OCI-LY3 (cell line): ENCODE data around the gene TMOD2.

ENCODE experiments used
- H2AFZ ChIP-seq: fragments of 200-600, 300-600 bp; shearing (Covaris generic); 2 replicates; pipeline ENCODE4 v1.6.0; 2014; ENCODE audit warnings: antibody characterized with exemption, low read depth, low read length
- H3K27ac ChIP-seq: fragments of 200-600, 300-600 bp; sonication (generic); 2 replicates; pipeline ENCODE4 v1.5.1; 2014; ENCODE audit warnings: mild to moderate bottlenecking, low read length, moderate library complexity, mixed read lengths
- H3K27me3 ChIP-seq: fragments of 200-600, 300-600 bp; sonication (generic); 2 replicates; pipeline ENCODE4 v1.6.1; 2014; ENCODE audit warnings: low read depth, low read length, mixed read lengths
- H3K36me3 ChIP-seq: fragments of 200-600, 300-600 bp; sonication (generic); replicated peaks from 2 replicates; pipeline ENCODE3; 2014; ENCODE audit warnings: low read depth, low read length, mixed read lengths
- H3K4me1 ChIP-seq: fragments of 300-600, 200-600 bp; sonication (generic); 2 replicates; pipeline ENCODE4 v1.6.1; 2014; ENCODE audit warnings: low read length, mixed read lengths
- H3K4me2 ChIP-seq: fragments of 200-600, 300-600 bp; sonication (generic); 2 replicates; pipeline ENCODE4 v1.6.1; 2014; ENCODE audit warnings: low read length, mixed read lengths
- H3K4me3 ChIP-seq: fragments of 300-600, 200-600 bp; sonication (generic); 2 replicates; pipeline ENCODE4 v1.5.1; 2014; ENCODE audit warnings: antibody characterized with exemption, mild to moderate bottlenecking, low read length, moderate library complexity
- H3K79me2 ChIP-seq: fragments of 300-600, 200-600 bp; shearing (Covaris generic); 2 replicates; pipeline ENCODE4 v1.6.1; 2014; ENCODE audit warnings: mild to moderate bottlenecking, low read length, mixed read lengths
- H3K9ac ChIP-seq: fragments of 300-600, 200-600 bp; shearing (Covaris generic); 2 replicates; pipeline ENCODE4 v1.6.0; 2014; ENCODE audit warnings: mild to moderate bottlenecking, low read length, moderate library complexity
- H3K9me3 ChIP-seq: fragments of 200-600, 300-600 bp; shearing (Covaris generic); 2 replicates; pipeline ENCODE4 v1.6.1; 2014; ENCODE audit warnings: low read length, mixed read lengths; ENCODE audit not compliant: insufficient read depth
- H4K20me1 ChIP-seq: fragments of 200-600, 300-600 bp; sonication (generic); 2 replicates; pipeline ENCODE4 v1.6.1; 2016; ENCODE audit warnings: low read length, mixed read lengths; ENCODE audit not compliant: insufficient read depth
- EZH2phosphoT487 ChIP-seq: fragments of 200-600 bp; shearing (Covaris generic); IDR thresholded peaks from 2 replicates; pipeline ENCODE4 v1.6.1; 2018; ENCODE audit warnings: antibody characterized with exemption, mixed run types, low read depth
- TF ChIP-seq, protein P1 (sequence below): fragments of 200-600, 300-600 bp; sonication (generic); IDR thresholded peaks from 2 replicates; pipeline ENCODE4 v1.5.1; 2014; ENCODE audit warnings: antibody characterized with exemption, low read length, low read depth

Gene TMOD2

DNA sequence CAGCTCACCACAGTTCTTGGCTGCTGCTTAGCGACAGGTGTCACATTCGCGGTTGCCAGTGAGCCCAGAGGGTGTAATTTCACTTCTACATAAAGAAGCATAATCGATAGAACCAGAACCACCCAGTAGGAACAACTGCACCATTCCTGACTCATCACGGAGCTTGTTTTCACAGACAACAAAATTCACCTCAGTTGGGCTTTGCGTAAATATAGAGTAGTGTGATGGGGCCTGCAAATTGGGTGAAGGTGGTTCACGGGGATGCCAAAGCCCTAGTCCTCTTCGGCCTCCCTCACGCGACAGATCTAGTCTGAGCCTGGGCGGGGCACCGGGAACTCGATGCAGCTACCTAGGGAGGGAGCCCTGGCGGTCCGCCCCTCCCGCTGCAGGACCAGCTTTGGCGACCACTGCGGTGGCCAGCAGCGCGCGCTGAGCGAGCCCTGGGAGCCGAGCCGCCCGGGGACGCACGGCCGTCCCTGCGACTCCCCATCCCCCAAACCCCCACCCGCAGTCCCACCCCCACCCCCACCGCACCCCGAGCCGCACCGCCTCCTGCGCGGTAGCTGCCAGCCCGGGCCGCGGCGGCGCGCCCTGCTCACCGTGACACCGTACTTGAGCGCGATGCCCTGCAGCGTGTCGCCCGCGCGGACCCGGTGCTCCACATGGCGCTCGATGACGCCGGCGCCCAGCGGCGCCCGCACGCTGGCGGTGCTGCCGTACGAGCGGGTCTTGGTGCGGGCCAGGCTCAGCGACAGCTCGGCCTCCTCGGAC is 14.5 kb upstream of the TMOD2 start:
- Histone ChIP-seq H3K9me3 (no peaks in the 10 kb centered on the region), H3K4me1 (peaks cover 50% of the 10 kb centered on the region), H3K36me3 (peaks cover 8% of the 10 kb centered on the region), H3K27ac (peak overlapping the region; percentile 94), H3K4me2 (peak overlapping the region; percentile 91), H4K20me1 (peaks cover 14% of the 10 kb centered on the region; the same call in 1 of the 2 replicates), H3K27me3 (no peaks in the 10 kb centered on the region), H3K9ac (peak overlapping the region; percentile 74), H3K4me3 (peak overlapping the region; percentile 75), H2AFZ (no peak overlapping the region), H3K79me2 (peaks cover 63% of the 10 kb centered on the region)
- TF ChIP-seq, protein P1, sequence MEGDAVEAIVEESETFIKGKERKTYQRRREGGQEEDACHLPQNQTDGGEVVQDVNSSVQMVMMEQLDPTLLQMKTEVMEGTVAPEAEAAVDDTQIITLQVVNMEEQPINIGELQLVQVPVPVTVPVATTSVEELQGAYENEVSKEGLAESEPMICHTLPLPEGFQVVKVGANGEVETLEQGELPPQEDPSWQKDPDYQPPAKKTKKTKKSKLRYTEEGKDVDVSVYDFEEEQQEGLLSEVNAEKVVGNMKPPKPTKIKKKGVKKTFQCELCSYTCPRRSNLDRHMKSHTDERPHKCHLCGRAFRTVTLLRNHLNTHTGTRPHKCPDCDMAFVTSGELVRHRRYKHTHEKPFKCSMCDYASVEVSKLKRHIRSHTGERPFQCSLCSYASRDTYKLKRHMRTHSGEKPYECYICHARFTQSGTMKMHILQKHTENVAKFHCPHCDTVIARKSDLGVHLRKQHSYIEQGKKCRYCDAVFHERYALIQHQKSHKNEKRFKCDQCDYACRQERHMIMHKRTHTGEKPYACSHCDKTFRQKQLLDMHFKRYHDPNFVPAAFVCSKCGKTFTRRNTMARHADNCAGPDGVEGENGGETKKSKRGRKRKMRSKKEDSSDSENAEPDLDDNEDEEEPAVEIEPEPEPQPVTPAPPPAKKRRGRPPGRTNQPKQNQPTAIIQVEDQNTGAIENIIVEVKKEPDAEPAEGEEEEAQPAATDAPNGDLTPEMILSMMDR, result no peak
- TF ChIP-seq EZH2phosphoT487, result no peak

DNA sequence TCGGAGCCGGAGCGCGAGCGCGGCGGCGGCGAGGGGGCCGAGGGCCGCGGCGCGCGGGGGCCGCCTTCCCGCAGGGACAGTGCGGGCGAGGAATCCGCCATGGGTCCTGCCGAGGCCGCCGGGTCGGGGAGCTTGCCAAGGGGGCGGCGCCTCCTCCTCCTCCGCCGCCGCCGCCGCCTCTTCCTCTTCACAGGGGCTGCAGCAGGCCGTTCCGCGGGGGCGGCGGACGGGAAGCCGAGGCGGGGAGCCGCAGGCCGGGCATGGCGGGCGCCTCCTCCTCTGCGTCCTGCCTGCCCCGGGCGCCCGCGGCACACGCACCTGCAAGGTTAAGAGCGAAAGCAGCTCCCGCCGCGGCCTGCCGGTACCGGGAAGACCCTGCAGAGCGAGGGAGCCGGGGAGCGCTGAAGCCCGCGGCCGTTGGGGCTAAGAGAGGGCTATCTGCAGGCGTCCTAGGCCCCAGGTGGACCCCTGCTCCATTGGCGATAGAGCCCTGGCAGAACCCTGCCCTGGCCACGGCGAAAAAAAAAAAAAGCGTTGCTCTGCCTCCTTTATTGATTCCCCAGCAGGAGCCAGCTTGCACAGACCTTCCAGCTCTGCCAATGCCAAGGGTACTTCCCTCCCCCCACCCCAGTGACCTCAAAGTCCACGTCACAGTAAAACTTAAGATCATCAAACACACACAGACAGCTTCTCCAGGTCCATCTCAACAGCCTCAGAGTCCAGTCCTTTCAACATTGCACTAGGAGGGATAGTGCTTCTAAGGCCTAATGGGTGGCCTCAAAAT is 13.7 kb upstream of the TMOD2 start, which contains the start of gene LYSMD2:
TSS of gene LYSMD2 (minus strand) at position 134 of the 784 bp plus-strand sequence. CDS start at position 101, 33 bp downstream.
- Histone ChIP-seq H3K4me1 (peaks cover 42% of the 10 kb centered on the region), H4K20me1 (peaks cover 7% of the 10 kb centered on the region; the same call in 1 of the 2 replicates), H3K9ac (peak within 1 kb of the TSS; percentile 74), H3K79me2 (peaks cover 55% of the 10 kb centered on the region), H3K4me3 (peak within 1 kb of the TSS; percentile 75), H3K27ac (peak within 1 kb of the TSS; percentile 94), H3K36me3 (peaks cover 8% of the 10 kb centered on the region), H2AFZ (peak within 1 kb of the TSS; percentile 48; the same call in 1 of the 2 replicates), H3K27me3 (no peaks in the 10 kb centered on the region), H3K4me2 (peak within 1 kb of the TSS; percentile 91), H3K9me3 (no peaks in the 10 kb centered on the region)
- no peak for TF ChIP-seq EZH2phosphoT487

DNA sequence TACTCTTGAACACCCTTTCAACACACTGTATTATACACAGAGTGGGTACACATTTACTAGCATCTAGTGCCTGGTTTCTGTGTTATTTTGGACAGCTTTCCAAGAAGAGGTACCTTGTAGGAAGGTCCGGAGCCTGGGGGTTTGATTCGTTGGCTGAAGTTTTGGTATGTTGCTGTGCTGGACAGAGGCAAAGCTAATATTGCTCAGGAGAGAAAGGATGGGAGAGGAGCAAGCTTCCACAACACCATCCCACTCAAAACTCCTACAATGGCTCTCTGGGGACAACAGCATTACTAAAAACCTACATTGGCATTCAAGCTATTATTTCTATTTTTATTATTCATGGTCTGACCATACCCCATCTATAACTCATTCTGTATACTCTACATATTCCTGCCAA is 12.8 kb upstream of the TMOD2 start:
- H2AFZ ChIP-seq, result 0 out of 2 replicates have a peak overlapping the region, but pooled peaks have one; percentile 48

DNA sequence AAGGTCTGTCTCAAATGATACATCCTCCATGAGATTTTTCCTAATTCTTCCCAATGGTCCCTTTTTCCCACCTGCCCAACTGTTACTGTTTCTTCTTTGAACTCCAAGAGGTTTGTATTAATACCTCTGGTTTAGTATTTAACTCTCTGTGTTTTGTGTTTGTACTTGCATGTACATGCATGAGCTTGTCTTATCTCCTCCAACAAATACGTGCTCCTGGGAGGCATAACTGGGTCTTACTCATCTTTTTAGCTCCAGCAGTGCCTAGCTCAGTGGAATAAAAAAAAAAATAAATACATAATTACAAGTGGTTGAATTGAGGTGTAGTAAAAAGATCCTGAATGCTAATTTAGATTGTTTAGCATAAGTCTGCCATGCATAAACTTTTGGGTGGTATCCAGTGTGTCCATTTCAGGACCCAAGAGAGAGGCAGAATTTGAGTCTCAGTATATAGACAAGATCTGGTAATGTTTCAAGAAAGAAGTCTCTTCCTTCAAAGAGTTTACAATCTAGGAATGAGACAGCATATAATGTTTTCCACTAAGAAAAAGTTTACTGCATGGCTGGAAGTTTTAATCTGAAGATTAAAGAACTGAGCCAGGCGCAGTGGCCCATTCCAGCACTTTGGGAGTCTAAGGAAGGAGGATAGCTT is 12.2 kb upstream of the TMOD2 start:
- peaks cover 41% of the 10 kb centered on the region for H3K79me2 ChIP-seq
- TF ChIP-seq EZH2phosphoT487, result no peak
- TF ChIP-seq, protein P1, result no peak
- 0 out of 2 replicates have a peak, but pooled peaks cover 9% of the 10 kb centered on the region for H3K27me3 ChIP-seq
- H3K4me2 ChIP-seq, result no peak overlapping the region
- peaks cover 7% of the 10 kb centered on the region; the same call in 1 of the 2 replicates for H4K20me1 ChIP-seq
- no peak overlapping the region for H3K27ac ChIP-seq
- H3K9me3 ChIP-seq, result no peaks in the 10 kb centered on the region
- H3K36me3 ChIP-seq, result no peaks in the 10 kb centered on the region
- H3K4me1 ChIP-seq, result peaks cover 27% of the 10 kb centered on the region
- H2AFZ ChIP-seq, result no peak overlapping the region
- no peak overlapping the region for H3K4me3 ChIP-seq
- no peak overlapping the region for H3K9ac ChIP-seq

More for the DNA sequence above, 12.8 kb upstream of the TMOD2 start:
- TF ChIP-seq, protein P1, result no peak
- no peak for TF ChIP-seq EZH2phosphoT487
- peak overlapping the region; percentile 75 for H3K4me3 ChIP-seq
- peaks cover 34% of the 10 kb centered on the region for H3K4me1 ChIP-seq
- 0 out of 2 replicates have a peak, but pooled peaks cover 4% of the 10 kb centered on the region for H3K27me3 ChIP-seq
- H3K4me2 ChIP-seq, result peak overlapping the region; percentile 91
- H3K36me3 ChIP-seq, result peaks cover 1% of the 10 kb centered on the region
- peaks cover 47% of the 10 kb centered on the region for H3K79me2 ChIP-seq
- H3K9ac ChIP-seq, result 0 out of 2 replicates have a peak overlapping the region, but pooled peaks have one; percentile 74
- peak overlapping the region; percentile 94 for H3K27ac ChIP-seq
- peaks cover 7% of the 10 kb centered on the region; the same call in 1 of the 2 replicates for H4K20me1 ChIP-seq
- H3K9me3 ChIP-seq, result no peaks in the 10 kb centered on the region
